Measurements from ENCODE around the gene MON1B.
"Not testable (repeated sequence)": the region's sequence is repeated elsewhere in the genome, so short reads cannot be mapped to it uniquely, and the experiment has no call there.

The MON1B gene

GRCh38 chr16:77190478-77191258 is at the start of gene MON1B:
TSS of gene MON1B (plus strand) at chr16:77191190. CDS start at chr16:77191486, 296 bp downstream.
- peak; percentile 91 for DNase-seq

GRCh38 chr16:77143364-77143763 is 47.6 kb upstream of the MON1B start:
- DNase-seq, result no peak

- no peak for DNase-seq
Measured at GRCh38 chr16:77148121-77148520, 42.9 kb upstream of the MON1B start.

DNA sequence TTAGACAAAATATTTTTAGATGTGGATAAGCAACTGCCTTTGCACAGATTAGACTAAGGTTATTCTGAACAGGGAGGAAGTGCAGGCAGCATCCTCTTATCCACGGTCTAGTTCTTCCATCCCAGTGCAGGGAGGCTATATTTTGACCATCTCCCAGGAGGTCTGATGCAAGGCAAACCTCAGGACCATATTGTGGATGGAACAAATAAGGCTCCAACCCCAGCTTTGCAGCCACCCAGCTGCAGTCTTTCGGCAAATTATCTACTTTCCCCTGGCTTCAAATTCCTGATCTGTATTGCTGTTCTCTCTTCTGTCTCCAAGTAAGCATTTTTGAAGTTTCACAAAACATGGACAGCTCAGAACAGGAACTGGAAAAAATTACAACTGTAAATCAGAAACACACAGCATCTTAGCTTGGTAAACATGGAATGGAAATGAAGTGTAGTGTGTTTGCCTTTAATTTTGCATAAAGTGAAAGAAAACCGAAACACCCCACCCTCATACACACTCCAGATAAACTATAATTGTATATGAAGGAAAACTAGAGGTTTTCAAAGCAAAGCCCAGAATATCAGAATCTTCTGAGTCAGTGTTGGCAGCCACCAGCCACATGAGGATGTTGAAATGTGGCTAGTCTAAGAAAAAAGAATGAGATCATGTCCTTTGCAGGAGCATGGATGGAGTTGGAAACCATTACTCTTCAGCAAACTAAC is 33.5 kb upstream of the MON1B start:
- no peak for DNase-seq

DNA sequence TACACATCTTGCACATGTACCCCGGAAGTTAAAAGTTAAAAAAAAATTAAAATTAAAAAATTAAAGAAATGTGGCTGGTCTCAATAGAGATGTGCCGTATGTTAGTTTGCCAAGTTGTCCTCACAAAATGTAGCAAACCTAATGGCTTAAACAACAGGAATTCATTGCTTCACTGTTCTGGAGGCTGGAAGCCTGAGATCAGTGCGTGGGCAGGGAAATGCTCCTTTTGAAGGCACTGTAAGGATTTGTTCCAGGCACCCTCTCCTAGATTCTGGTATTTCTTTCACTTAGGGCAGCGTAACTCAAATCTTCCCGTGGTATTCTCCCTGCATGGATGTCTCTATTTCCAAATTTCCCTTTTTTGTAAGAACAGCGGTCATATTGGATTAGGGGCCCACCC is 32.7 kb upstream of the MON1B start:
- no peak for DNase-seq

- no peak for DNase-seq
Measured at GRCh38 chr16:77165006-77165405, 26.0 kb upstream of the MON1B start.

DNA sequence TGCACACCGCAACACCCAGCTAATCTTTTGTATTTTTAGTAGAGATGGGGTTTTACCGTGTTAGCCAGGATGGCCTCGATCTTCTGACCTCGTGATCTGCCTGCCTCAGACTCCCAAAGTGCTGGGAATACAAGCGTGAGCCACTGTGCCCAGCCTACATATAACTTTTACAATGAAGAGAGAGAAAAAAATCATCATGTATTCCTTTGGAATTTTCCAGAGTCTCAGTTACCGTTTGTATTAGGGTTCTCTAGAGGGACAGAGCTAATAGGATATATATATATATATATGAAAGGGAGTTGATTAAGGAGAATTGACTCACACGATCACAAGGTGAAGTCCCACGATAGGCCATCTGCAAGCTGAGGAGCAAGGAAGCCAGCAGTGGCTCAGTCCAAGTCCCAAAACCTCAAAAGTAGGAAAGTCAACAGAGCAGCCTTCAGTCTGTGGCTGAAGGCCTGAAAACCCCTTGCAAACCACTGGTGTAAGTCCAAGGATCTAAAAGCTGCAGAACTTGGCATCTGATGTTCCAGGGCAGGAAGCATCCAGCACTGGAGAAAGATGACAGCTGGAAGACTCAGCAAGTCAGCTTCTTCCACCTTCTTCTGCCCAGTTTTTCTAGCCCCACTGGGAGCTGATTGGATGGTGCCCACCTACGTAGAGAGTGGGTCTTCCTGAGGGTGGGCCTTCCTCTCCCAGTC is 25.3 kb upstream of the MON1B start:
- DNase-seq, result not testable (repeated sequence)

GRCh38 chr16:77166726-77167125 is 24.3 kb upstream of the MON1B start:
- no peak for DNase-seq

DNA sequence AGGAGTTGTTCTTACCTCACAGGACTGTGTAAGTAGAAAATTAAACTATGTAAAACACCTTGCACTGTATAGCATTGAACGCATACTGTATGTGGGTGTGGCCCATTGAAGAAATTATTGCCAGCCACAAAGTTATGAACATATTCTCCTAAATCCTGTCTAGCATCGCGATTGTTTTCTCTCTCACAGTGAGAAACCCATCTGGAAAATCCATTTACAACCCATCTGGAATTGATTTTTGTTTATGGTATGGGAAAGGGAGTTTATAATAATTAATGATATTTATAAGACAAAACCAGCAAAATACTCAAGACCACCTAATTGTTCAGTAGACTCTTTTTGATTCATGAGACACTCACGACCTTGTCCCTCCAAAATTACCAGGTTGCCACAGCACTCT is 22.1 kb upstream of the MON1B start:
- DNase-seq, result no peak

DNA sequence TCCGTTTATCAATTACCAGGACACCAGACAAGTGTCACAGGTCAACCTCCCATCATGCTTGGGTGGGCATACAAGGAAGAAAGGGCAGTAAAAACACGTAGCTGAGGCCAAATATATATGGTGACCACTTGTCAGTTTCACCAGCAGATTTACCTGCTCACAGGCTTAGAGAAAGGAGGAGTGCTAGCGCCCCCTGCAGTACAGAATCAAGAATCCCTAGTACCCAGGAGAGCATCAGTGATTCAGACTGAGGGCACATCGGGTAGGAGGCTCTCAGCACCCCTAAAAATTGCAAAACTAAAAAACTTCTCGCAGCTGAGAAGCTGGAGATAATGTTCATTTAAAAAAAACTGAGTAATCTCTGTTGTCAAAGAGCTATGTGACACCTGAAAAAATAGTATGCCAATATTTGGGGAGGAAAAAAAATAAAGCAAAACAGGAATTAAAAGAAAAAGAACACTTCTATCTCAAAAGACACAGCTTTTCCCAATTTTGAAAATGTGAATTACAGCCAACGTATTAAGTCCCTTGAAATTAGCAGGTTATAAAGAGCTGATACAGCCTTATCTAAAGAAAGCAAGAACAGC is 21.2 kb upstream of the MON1B start:
- DNase-seq, result peak in 1 of 2 experiments; percentile 17

DNA sequence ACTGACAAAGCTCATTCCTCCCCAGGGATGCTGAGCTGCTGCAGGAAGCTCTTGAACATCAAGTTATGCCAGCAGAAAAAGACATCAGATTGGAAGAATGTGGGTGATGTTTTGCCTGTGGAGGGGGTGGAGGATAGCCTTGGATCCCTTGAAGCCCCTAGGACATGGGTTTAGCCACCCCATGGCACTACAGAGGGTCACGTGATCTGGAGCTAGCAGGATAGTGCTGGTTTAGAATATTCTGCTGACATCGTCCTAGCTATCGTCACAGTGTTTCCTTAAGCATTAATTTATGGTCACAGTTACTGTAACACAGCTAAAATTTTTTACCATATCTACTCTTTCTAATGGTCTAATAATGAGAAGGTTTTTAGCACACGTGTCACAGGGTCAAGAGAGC is 20.2 kb upstream of the MON1B start:
- no peak for DNase-seq

- peak; percentile 7 for DNase-seq
Measured at GRCh38 chr16:77171745-77172635, 19.0 kb upstream of the MON1B start.

GRCh38 chr16:77172951-77173350 is 18.0 kb upstream of the MON1B start:
- DNase-seq, result no peak

GRCh38 chr16:77183137-77183536 is 7.9 kb upstream of the MON1B start:
- no peak for DNase-seq

DNA sequence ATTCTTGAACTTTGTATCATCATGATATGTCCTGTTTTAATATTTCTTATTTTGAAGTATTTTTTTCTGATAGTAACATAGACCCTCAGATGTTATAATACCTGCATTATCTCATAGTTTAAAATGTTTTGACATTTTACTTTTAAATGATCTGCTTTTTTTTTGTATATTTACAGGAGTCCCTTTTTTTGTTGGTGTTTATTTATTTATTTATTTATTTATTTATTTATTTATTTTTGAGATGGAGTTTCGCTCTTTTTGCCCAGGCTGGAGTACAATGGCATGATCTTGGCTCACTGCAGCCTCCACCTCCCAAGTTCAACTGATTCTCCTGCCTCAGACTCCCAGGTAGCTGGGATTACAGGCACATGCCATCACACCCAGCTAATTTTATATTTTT is 4.7 kb upstream of the MON1B start:
- DNase-seq, result not testable (repeated sequence)

DNA sequence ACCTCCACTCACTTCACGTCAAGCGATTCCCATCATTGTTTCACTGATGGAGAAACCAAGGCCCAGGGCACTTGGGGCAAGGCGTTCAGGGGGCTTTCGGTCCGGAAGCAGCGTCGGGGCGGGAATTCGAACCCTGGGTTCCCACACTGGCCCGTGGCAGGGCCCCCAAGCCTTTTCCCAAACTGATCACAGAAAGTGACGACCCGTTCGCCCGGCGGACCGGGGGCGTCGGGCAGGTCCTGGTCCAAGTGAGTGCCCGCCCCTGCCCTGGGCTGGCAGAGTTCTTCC is 856 bp upstream of the MON1B start:
- no peak for DNase-seq

- DNase-seq, result no peak
Measured at GRCh38 chr16:77191259-77191969, 424 bp downstream of the MON1B start.

- DNase-seq, result no peak
Measured at GRCh38 chr16:77193377-77193776, 2.4 kb downstream of the MON1B start.

DNA sequence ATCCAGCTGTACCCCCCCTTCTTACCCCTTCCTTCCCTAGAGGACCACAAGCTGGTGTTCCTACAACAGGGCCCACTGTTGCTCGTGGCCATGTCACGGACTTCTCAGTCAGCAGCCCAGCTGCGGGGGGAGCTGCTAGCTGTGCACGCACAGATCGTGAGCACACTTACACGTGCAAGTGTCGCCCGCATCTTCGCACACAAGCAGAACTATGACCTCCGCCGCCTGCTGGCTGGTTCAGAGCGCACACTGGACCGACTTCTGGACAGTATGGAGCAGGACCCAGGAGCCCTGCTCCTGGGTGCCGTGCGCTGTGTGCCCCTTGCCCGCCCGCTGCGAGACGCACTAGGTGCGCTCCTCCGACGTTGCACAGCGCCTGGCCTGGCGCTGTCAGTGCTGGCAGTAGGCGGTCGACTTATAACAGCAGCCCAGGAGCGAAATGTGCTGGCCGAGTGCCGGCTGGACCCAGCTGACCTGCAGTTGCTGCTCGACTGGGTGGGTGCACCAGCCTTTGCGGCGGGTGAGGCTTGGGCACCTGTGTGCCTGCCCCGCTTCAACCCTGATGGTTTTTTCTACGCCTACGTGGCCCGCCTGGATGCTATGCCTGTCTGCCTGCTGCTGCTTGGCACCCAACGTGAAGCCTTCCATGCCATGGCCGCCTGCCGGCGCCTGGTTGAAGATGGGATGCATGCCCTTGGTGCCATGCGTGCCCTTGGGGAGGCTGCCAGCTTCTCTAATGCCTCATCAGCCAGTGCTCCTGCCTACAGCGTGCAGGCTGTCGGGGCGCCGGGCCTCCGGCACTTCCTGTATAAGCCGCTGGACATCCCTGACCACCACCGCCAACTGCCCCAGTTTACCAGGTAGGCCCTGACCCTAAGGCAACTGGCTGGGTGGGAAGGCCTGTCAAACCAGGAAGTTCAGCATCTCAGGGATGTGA is 3.6 kb downstream of the MON1B start:
- no peak for DNase-seq

GRCh38 chr16:77195411-77195810 is 4.4 kb downstream of the MON1B start:
- DNase-seq, result no peak

DNA sequence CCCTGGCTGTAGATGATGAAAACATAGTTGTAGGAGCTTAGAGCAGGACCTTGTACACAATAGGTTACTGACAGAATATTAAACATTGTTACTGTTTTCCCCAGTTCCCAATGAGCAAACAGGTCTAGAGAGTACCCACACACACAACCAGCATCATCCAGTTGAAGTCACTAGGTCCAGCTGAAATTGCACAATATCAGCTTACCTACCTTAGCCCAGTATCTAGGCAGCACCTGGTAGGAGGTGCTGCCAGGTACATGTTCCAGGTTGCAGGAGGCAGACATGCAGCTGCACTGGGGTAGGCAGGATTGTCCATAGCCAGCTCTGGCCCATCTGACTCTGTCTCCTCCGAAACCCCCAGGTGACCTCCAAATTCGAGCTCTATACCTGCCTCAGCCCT is 6.8 kb downstream of the MON1B start:
- DNase-seq, result no peak

All from NCI-H187 (cell line).